GM18868 (cell line): ENCODE measurements around the gene POLE4.

Source experiments
- ATAC-seq: cut with Tn5 transposase; IDR thresholded peaks from one replicate; pipeline ENCODE4 v1.9.1; 2021; ENCODE audit warnings: mild to moderate bottlenecking, moderate library complexity; ENCODE audit not compliant: unreplicated experiment

The POLE4 gene, protein sequence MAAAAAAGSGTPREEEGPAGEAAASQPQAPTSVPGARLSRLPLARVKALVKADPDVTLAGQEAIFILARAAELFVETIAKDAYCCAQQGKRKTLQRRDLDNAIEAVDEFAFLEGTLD

DNA sequence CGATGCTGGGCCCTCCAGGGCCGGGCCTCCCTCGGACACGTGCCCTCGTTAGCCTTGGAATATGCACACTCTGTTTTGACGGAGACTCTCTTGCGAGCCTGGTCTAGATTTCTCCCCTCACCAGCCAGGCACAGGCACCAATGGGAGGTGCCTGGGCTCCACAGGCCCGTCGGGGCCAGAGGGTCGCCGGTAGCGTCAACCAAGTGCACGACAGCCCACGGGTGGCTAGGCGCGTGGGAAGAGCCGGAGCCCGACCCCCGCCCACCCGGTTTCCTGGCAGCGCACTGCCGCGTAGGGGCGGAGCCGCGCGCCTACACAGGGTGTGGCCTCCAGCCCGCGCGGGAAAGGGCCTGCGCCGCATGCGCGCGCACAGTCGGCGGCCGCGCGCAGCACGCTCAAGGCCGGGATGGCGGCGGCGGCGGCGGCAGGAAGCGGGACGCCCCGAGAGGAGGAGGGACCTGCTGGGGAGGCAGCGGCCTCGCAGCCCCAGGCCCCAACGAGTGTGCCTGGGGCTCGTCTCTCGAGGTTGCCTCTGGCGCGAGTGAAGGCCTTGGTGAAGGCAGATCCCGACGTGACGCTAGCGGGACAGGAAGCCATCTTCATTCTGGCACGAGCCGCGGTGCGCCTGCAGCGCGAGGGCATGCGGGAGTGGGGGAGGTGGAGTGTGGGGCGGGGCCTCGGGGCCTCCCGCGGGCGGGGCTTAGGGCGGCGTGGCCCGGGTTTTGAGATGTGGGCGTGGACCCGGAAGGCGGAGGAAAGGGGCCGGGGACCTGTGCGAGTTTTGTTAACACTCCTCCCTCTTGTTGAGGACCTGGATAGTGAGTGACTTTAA lies at the start of gene POLE4:
TSS of gene POLE4 (plus strand) at position 370 of the 832 bp plus-strand sequence. CDS start at position 407, 37 bp downstream.
- ATAC-seq, result peak; percentile 90

GRCh38 chr2:74908748-74909444 lies 49.5 kb upstream of the POLE4 start:
- ATAC-seq, result no peak

DNA sequence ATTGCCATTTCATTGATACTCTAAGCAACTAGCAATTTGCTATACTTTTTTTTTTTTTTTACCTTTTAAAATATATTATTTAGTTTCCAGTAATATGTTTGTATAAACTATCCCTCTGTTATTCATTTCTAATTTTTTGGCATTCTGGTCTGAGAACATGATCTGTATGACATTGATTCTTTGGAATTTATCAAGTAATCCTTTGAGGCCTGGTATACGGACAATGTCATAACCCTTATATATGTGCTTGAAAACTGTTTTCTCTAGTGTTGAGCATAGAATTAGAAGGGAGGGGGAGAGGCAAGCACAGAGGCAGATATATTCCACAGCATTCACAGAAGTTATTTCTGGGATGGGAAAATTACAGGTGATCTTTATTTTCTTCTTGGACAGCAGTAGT lies 48.2 kb upstream of the POLE4 start:
- ATAC-seq, result no peak

GRCh38 chr2:74911061-74911460 lies 47.4 kb upstream of the POLE4 start:
- no peak for ATAC-seq

- ATAC-seq, result peak; percentile 75
Observed at GRCh38 chr2:74915743-74916142, 42.7 kb upstream of the POLE4 start.

GRCh38 chr2:74916394-74916793 lies 42.0 kb upstream of the POLE4 start:
- ATAC-seq, result no peak

DNA sequence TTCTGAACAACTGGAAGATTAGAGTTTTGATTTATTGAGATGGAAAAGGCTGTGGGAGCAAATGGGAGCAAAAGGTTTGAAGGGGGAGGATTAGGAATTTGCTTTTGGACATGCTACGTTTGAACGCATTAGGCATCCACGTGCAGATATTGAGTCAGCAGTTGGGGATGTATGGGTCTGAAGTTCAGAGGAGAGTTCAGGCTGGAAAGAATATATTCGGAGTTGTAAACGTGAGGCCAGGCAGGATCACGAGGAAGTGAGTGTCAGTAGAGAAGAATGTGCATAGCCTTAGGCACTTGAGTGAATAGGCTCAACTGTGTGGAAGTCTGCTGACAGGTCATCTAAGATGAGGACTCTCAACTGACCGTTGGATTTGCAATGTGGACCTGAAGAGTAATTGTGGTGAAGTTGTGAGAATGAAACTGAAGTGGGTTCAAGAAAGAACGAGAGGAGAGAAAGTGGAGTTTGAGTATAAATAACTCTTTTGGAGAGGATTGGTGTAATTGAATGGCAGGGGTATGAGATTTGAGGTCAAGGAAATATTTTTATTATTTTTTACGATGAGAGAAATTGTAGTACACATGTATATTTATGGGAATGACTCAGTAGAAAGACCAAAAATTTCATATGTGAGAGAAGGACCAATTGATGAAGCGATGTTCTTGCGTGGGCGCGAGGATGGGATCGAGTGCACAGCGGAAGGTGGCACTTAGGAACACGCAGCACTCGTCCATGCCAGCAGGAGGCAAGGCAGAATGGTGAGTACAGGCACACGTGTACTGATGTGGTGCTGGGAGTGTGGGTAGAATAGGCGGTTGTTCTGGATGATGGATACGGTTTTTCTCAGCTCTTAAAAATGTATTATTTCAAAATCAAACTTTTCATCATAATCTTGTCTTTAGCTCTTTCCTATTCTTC lies 40.5 kb upstream of the POLE4 start:
- ATAC-seq, result no peak

GRCh38 chr2:74919827-74920226 lies 38.6 kb upstream of the POLE4 start:
- peak; percentile 53 for ATAC-seq

- no peak for ATAC-seq
Observed at GRCh38 chr2:74921236-74921736, 37.2 kb upstream of the POLE4 start.

GRCh38 chr2:74922592-74923227 lies 35.7 kb upstream of the POLE4 start:
- no peak for ATAC-seq

GRCh38 chr2:74924463-74925265 lies 33.8 kb upstream of the POLE4 start:
- ATAC-seq, result no peak

DNA sequence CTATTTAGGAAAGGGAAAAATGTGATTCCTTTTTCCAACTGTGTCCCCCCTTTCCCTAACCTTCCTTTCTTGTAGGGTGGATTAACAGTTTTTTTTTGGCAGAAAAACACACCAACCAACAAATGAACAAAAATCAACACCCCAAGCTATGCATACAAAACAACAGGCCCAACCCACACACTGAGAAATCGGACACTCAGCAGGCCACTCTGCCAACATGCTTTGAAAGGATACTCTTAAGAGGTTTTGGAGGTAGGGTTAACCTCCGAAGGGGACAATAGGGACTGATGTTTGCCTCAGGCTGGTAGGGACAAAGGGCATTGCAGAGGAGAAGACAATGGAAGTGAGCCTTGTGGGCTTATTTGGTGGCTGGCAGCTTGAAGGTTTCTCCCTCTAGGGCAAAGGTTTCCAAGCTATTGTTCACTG lies 33.1 kb upstream of the POLE4 start:
- ATAC-seq, result no peak

- ATAC-seq, result no peak
Observed at GRCh38 chr2:74927621-74928020, 30.8 kb upstream of the POLE4 start.

GRCh38 chr2:74930811-74931486 lies 27.5 kb upstream of the POLE4 start:
- no peak for ATAC-seq

- ATAC-seq, result no peak
Observed at GRCh38 chr2:74931940-74932339, 26.5 kb upstream of the POLE4 start.

- ATAC-seq, result no peak
Observed at GRCh38 chr2:74935975-74936391, 22.5 kb upstream of the POLE4 start.

DNA sequence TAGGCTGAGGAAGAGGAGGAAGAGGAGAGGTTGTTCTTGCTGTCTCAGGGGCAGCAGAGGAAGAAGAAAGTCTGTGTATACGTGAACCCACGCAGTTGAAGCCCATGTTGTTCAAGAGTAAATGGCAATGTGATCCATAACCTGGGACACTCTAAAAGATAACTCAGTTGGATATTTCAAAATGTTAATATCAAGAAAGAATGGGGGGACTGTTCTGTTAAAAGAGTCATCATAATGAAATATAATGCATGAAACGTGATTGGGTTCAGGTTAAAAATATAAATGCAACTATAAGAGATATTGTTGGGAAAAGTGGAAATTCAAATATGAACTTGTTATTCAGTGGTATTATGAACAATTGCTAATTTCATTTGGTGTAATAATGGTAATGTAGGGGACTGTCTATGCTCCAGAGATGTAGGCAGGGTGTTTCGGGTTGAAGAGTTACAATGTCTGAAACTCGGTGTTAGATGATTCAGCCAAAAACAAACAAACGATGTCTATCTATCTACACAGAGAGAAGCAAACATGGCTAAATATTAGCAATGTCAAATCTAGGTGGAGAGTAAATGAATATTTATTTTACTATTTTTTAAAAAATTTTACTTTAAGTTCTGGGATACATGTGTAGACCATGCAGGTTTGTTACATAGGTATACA lies 21.1 kb upstream of the POLE4 start:
- no peak for ATAC-seq

- no peak for ATAC-seq
Observed at GRCh38 chr2:74938264-74938663, 20.2 kb upstream of the POLE4 start.
